ENCODE results near the gene MYT1. TPM values are rescaled to one million over a fixed set of nuclear protein-coding genes. Genes with fewer than 3 reads are reported as not detected.

MYT1 gene
- total RNA-seq, 1 donor from 2014 or later = 0.12 TPM

GRCh38 chr20:64242797-64243475, 78.7 kb downstream of the MYT1 start:
- Histone ChIP-seq H3K4me1 (no peaks in the 10 kb centered on the region), H3K4me3 (no peak overlapping the region), H3K27me3 (peaks cover 16% of the 10 kb centered on the region), H3K36me3 (no peaks in the 10 kb centered on the region), H3K27ac (no peak overlapping the region), H3K9me3 (no peaks in the 10 kb centered on the region)
- intact Hi-C loops (cut with DNase I) = no loop called here
- no peak for DNase-seq
- ATAC-seq = no peak
- TF ChIP-seq CTCF (IDR thresholded peaks at IDR 0.05) = no peak

- DNase-seq (no peak), ATAC-seq (no peak)
- Histone ChIP-seq H3K4me1 (no peaks in the 10 kb centered on the region), H3K9me3 (no peaks in the 10 kb centered on the region), H3K36me3 (no peaks in the 10 kb centered on the region), H3K27ac (no peak overlapping the region), H3K27me3 (peaks cover 16% of the 10 kb centered on the region), H3K4me3 (no peak overlapping the region)
- intact Hi-C loops (cut with DNase I) = no loop called here
- TF ChIP-seq CTCF (IDR thresholded peaks at IDR 0.05) = no peak
Measured at GRCh38 chr20:64244281-64244805, 80.1 kb downstream of the MYT1 start.

GRCh38 chr20:64244870-64245603, 80.8 kb downstream of the MYT1 start:
- TF ChIP-seq CTCF (IDR thresholded peaks at IDR 0.05) = no peak
- ATAC-seq (no peak), DNase-seq (no peak)
- Histone ChIP-seq H3K4me3 (no peak overlapping the region), H3K36me3 (no peaks in the 10 kb centered on the region), H3K27ac (no peak overlapping the region), H3K4me1 (no peaks in the 10 kb centered on the region), H3K27me3 (peaks cover 16% of the 10 kb centered on the region), H3K9me3 (no peaks in the 10 kb centered on the region)
- intact Hi-C loops (cut with DNase I) = no loop called here

DNA sequence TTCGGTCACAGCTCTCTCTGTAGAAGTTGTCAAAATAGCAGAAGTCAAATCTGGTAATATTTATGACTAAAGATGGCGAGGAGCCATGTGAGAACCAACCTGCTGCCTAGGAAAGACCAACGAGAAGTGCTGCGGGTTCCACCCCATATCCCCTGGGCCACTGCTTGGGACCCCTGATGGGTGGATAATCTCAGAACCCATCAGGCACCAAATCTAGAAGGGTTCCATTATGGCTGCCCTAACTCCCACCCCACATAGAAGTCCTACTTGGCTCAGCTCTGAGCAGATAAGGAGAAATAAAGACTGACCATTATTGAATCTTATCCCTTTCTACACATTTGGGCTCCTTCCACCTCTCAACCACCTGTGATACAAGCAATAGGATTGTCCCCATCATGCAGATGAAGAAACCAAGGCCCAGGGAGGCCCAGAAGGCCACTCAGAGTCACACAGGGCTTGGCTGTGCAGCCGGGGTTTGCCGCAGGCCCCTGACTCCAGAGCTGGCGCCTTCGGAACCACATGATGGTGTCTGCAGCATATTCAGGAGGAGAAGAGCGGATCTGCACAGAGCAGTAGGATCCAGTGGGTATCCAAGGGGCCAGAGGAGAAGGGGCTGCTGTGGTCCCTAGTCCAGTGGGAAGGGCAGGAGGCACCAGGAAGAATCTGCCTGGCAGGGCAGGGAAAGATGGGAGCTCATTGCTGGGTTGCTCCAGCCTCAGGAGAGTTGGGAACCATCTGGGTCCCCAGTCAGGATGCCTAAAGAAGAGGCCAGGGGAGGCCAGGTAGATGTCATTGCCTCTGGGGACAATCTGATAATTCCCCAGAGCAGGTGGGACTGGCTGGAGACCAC, 81.7 kb downstream of the MYT1 start:
- Histone ChIP-seq H3K9me3 (no peaks in the 10 kb centered on the region), H3K36me3 (no peaks in the 10 kb centered on the region), H3K4me1 (no peaks in the 10 kb centered on the region), H3K27me3 (peaks cover 16% of the 10 kb centered on the region), H3K27ac (no peak overlapping the region), H3K4me3 (no peak overlapping the region)
- intact Hi-C loops (cut with DNase I) = no loop called here
- ATAC-seq = no peak
- DNase-seq = no peak
- TF ChIP-seq CTCF (IDR thresholded peaks at IDR 0.05) = no peak

- ATAC-seq = no peak
- H3K9me3 ChIP-seq = no peaks in the 10 kb centered on the region
- H3K4me1 ChIP-seq = no peaks in the 10 kb centered on the region
- no peaks in the 10 kb centered on the region for H3K36me3 ChIP-seq
- peak; percentile 52 for DNase-seq
- peaks cover 16% of the 10 kb centered on the region for H3K27me3 ChIP-seq
- intact Hi-C loops (cut with DNase I) = no loop called here
- no peak overlapping the region for H3K4me3 ChIP-seq
- no peak for TF ChIP-seq CTCF (IDR thresholded peaks at IDR 0.05)
- H3K27ac ChIP-seq = no peak overlapping the region
Measured at GRCh38 chr20:64246616-64247306, 82.5 kb downstream of the MYT1 start.
